ENCODE data around the gene AMER3.

AMER3 gene

DNA sequence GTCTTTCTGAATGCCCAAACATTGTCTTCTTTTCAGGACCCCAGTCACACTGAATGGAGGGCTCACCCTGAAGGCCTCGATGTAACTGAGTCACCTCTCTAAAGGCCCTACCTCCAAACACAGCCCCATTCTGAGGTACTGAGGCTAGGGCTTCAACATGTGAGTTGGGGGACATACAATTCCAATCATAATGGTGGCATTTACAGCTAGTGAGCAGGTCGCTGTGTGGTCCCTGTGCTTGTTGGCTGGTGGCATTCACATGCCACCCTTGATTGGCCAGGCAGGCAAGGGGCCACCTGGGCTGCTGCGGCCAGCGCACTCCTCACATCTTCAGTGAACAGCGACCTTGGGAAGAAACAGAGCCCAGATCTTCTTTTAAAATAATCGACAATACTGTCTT lies 30.7 kb downstream of the AMER3 start:
- DNase-seq, result no peak

DNA sequence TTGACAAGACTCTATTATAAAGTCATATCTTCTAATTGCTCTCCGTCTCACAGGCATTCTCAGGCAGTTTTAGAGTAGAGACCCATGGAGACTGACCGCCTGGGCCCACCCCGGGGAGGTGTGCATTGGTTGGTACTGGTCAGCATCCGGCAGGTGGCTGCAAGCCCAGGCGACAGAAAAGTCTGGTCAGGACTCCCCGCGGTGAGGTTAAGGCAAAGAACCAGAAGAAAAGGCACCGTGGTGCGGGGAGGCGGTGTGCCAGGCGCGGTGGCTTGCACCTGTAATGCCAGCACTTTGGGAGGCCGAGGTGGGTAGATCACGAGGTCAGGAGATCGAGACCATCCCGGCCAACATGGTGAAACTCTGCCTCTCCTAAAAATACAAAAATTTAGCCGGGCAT lies 32.5 kb downstream of the AMER3 start:
- no peak for DNase-seq

DNA sequence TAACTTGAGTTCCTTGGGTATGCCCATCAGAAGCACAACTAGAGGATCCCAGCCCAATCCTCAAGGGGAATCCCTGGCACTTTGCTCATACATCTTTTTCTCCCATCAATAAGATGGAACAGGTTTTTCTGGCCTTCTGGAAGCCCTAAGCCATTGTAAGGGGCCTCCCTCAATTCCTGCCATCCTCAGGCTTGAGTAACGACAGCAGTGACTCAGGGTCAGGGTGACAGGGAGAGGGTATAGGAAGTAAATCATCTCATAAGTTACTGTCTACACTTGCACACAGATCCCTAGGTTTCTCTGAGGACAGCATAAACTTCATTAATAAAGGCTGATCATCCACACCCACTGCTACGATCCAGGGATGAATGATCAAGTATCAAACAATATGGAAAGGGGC lies 35.0 kb downstream of the AMER3 start:
- no peak for DNase-seq

DNA sequence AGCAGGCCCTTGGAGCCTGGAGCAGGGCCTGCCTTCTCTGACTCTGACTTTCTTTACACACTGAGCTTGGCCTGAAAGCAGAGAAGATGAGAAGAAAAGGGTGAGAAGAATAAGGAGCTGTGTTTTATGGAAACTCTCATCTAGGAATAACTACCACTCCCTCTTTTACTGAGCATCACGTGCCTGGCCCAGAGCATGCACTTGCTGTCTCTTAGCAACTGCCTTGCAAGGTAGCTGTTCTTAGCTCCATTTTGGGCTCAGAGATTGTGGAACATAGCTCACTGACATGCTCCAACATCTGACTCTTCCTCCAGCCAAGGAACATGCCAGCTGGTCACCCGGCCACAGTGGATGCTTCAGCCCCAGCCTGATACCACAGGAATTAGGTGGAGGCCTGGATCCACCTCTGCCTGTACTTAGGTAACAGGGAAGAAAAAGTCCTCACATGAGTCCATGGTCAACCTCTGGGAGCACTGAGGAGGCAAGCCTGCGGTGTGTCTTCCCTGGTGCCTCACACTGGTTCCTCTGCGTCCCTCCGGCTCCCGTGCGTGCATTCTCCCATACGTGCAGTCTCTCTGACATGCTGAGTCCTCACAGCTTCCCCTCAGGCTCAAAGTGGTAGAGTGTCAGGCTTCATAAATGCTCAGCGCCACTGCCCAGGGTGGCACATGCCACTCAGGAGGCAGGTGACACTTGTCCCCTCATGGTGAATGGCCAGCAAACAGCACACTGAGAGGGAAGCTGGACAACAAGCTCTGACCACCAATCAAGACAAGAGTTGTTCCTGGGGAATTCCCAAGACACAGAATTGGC lies 35.7 kb downstream of the AMER3 start:
- no peak for DNase-seq

DNA sequence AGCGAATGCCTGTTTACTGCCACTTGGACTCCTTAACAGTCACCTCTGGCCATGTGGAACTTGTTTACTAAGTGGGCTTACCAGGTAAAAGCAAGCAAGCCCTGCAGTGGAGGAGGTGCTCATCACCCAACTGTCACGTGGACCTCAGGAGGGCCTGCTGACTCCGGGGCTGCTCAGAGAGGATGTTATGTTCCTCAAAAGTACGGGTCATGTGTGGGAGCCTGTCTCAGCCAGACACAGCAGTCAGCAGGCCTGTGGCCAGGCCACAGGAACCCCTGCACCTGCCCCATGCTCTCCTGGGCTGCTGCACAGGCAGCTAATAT lies 36.2 kb downstream of the AMER3 start:
- DNase-seq, result no peak

DNA sequence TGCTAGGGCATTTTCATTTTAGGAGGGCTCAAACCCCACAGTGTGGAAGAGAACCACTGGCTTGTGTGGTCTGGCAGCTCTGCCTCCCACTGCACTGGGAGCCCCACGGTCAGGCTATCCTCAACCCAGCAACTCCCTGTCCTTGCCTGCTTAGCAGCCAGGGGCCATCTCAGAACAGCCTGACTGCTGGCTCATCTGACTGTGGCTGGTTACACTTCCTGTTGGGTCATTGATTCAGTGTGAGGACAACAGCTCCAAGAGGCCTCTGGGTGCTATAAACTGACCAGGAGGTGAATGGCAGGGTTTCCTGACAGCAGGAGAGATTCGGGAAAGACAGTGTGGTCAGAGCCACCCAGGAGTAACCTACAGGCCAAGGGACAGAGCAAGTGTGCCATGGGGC lies 40.1 kb downstream of the AMER3 start:
- DNase-seq, result no peak

DNA sequence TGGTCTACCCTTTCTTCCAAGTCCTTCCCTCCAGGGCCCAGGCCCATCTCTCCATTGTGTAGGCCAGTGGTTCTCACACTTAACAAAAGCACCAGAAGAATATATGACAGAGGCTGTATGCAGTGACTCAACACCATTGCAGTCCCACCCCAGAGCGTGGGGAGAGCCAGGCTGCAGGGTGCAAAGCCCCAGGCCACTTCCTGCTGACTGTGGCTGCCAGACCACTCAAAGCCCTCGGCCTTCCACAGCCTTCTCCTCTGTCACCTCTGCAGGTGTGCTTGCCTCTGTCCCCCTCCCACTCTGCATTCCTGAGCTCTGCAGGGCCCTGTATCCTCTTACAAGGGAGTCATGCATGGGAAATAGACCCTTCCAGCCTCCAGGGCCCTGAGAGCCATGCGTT lies 41.0 kb downstream of the AMER3 start:
- no peak for DNase-seq

DNA sequence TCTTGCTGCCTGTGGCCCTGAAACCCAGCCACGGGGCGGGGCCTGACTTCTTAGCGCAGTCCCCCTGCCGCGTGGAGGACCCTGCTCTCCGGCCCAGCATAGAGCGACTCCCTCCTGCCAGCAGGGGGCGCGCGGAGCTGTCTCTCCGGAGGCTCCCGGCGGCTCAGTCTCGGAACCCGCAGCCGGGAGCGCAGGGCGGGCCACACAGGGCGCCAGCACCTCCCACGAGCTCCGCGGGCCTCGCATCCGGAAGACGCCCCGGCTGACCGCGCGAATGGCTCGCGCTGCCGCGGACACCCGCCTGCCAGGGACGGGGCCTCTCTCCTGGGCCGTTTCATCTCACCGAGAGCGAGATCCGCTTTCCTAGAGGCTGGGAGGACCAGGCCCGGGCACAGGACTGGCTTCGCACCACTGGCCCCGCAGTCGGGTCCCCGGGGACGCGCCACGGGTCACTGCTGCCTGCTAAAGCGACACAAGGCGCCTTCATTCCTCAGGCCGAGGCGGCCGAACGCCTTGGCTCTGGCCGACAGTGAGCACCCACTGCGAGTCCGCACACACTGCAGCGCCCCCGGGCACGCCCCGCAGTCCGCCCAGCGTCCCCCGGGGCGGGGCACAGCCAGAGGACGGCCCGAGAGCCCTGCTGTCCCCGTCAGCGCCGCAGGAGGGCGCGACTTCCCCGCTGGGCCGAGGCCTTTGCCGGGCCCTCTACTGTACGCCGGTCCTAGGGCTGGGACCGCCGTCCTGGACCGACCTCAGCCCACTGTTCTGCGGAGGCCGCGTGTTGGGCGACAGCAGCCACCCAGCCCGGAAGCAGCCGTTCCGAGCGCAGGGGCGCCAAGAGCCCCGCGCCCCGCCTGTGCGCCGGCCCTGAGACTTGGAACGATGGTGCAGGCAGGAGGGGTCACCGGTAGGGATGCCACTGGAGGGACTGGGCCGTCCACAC lies 42.4 kb downstream of the AMER3 start:
- peak; percentile 84 for DNase-seq

DNA sequence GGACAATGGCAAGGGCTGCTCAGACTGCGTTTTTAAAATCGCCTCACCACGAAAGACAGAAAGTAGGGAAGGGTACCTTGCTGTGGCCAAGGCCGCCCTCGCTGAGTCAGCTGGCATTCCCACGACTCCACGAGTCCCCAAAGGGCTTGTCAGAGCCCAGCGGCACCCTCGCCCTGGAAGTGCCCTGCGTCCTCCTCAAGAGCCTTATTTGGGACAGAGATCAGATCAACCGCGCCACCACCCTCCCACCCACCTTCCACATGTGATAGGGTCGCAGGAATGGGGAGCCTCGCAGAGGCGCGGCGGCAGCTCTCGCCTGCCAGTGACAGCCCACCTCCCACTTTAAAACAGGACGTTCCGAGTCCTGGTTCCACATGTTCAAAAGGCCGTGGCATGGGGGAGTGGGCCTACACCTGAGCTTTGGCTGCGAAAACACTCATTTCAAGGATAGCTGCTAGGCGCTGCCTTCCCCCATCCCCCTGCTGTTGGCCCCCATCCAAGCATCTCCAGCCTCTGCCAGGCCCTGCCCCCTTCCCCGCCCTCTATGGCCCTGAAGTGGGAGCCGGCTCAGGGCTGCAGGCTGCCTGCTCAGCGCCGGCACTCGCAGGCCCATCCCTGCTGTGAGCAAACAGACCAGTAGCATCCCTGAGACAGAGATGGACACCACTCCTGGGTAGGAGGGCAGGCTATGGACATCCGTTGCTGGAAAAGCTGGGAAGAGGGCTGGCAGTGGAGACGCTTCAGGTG lies 43.3 kb downstream of the AMER3 start:
- DNase-seq, result no peak

DNA sequence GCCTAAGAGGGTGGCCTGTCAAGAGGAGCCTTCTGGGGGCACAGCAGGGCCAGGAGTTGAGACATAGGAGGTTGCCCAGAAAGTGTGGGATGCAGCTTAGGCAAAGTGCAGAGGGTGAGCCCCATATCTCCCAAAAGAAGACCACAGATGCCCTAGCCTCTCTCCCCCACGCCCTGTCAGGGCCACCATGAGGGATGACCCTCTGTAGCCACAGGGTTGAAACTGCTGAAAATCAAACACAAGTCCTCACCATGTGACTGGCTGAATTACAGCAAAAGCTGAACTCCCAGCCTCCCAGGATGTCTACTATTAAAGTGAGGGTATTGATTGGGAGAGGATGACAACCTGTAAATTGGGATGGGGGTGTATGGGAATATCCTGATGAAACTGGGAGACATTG lies 44.0 kb downstream of the AMER3 start:
- no peak for DNase-seq

DNA sequence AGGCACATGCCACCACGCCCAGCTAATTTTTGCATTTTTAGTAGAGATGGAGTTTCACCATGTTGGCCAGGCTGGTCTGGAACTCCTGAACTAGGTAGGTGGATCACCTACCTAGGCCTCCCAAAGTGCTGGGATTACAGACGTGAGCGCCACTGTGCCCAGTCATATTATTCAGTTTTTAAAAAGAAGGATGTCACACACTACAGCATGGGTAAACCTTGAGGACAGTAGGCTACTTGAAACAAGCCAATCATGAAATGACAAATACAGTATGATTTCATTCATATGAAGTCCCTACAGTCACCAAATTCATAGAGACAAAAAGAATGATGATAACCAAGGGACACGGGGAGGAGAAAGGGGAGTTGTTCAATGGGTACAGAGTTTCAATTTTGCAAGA lies 50.3 kb downstream of the AMER3 start:
- DNase-seq, result no peak

DNA sequence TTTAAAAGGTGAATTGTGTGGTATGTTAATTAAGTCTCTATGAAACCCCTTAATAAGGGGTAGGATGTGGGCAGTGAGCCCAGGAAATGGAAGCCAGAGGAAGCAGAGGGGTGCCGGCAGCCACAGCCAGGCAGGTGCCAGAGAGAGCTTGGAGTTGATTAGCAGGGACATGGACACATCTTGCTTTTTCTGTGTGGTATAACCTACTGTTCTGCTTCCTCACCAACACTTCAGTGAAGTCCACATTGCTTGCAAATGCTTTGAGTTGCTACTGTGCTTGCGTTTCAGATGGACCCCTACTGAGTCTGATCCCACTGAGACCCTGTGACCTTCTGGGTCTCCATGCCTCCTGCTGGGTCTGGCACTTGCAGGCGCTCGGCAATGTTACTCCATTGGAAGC lies 51.0 kb downstream of the AMER3 start:
- DNase-seq, result no peak

DNA sequence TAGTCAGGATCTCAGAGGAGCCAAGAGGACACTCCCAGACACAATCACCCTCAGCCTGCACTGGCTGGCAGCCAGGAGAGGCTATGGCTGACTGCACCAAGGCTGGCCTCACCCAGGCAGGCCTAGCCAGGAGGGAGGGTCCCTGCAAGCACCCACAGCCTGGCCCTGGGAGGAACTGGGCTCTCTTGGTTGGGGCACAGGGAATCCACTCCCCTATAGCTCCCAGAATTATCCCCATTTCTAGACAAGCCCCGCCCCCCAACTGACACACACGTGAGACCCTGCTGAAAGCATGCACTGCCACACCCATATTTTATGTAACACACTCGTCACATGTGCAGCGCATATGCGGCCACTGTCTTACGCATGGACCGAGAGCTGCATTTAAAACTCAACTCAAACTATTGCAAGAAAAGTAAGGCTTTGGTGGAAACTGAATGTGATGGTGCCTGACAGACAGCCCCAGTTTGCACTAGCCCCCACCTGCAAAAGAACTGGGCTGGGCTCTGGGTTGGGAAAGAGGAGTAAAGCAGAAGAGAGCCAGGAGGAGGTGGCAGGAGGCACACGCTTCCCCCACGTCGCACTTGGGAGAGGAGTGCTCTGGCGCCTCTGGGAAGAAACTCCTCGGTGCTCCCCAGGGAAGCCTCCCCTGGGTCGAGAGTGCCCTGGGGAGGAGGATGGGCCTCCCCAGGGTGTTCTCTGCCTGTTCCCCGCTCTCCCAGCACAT lies 52.5 kb downstream of the AMER3 start:
- no peak for DNase-seq

DNA sequence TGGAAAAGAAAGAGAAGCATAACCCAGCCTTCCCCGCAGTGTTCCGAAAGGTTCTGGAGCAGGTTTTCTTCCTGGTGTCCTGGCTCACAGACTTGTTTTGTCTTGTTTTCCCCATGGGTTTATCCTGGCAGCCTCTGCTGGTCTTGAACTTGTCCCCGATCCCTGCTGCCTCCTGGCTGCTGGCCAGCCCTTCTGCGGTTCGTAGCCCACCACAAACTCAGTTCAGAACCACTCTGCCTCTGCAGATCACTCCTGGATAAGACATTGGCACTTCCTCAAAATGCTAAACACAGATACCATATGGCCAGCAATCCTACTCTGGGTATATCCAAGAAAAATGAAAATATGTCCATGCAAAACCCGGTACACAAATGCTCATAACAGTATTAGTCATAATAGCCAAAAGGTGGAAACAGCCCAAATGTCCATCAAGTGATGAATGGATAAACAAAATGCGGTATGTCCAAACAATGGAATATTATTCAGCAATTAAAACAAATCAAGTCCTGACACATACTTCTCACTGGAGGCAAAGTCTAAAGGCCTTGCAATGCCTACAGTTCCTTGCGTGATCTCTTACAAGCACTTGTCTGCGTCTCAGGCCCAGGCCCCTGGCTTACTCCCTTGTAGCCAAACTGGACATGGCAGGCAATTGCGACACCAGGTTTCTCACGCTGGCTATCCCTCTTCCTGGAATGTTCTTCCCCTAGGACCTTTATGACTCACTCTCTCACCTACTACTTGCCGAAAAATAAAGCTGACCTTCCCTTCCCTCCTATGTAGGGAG lies 53.3 kb downstream of the AMER3 start:
- DNase-seq, result no peak

DNA sequence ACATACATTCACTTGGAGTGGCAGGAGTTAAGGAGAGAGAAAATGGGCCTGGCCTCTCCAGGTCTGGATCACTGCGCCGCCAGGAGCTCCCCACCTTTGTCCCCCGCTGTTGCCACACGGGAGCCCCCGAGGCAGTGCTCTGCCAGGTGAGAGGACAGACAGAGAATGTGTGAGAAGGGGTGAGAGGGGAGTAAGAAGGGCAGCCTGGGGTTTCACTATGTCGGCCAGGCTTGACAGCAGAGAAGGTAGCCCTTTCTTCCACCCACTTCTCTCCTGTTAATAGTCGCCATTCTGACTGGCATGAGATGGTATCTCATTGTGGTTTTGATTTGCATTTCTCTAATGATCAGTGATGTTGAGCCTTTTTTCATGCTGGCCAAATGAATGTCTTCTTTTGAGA lies 55.1 kb downstream of the AMER3 start:
- DNase-seq, result no peak

DNA sequence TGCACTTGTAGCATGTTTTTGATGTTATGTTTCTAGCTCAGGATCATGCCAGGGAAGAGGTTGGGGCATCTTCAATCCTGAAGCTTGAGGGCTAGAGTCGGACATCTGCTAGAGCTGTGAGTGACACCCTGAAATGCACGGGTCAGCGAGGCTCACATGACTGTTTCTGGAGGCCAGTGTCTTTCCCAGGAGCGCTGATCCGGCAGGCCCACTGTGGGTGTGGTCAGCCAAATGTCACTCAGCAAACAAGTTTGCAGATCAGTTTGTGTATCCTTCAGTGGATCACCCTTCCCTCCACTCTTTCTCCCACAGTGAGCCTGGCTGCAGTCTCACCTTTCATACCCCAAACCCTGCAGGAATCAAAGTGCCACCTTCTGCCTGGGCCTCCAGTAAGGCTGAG lies 58.4 kb downstream of the AMER3 start:
- no peak for DNase-seq

DNA sequence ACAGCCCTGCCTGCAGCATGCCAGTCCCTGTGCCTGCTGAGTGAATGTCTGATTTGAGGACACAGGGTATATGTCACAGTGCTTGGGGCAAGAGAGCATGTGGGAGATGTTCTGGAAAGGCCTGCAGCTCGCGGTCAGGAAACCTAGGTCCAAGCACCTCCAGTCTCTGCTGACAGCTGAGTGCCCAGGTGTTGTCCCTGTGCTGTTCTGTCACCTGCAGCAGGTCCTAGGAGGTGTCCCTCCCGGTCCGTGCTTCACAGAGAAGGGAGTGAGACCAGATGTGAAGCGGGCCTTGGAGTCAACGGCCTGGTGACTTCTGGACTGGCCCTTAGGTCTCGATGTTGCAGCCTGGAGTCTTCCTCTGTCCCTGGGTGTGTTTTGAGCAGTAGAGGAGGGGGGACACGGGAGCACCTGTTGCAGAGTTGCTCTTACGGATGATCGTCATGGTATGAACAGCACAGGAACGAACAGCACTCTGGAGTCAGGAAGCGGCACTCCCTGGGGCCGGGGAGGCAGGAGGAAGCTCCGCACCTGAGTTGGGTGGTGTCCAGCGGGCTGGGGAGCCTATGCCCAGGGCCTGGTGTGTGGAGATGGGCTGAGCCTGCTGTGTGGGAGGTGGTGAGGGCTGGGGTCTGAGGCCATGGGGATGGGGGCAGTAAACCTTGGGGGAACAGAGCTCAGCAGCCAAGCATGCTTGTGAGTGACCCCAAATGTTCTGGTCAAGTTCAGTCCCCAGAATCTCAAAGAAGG lies 59.8 kb downstream of the AMER3 start:
- no peak for DNase-seq

All from NCI-H2107 (cell line).